ENCODE measurements around the gene GPR39. TPM values are rescaled to one million over a fixed set of nuclear protein-coding genes. Genes with fewer than 3 reads are reported as not detected.

GPR39 gene
- polyA plus RNA-seq, 1 donor from 2014 or later: 1.1 TPM

- H3K4me3 ChIP-seq (ENCODE audit: low read length): no peak overlapping the region
- H2AFZ ChIP-seq (ENCODE audit: low read depth, low read length): no peak overlapping the region
- no peak overlapping the region for H3K27ac ChIP-seq (ENCODE audit: low read length)
- H3K36me3 ChIP-seq (ENCODE audit: insufficient read depth, low read length): no peaks in the 10 kb centered on the region
- no peak overlapping the region for H3K4me2 ChIP-seq (ENCODE audit: low read length)
- no peaks in the 10 kb centered on the region for H3K27me3 ChIP-seq (ENCODE audit: insufficient read depth, low read depth, low read length)
- no peaks in the 10 kb centered on the region for H4K20me1 ChIP-seq (ENCODE audit: insufficient read depth)
- H3K9ac ChIP-seq (ENCODE audit: low read length): no peak overlapping the region
- H3K79me2 ChIP-seq (replicated peaks; ENCODE audit: insufficient read depth, low read length): no peaks in the 10 kb centered on the region
- no peaks in the 10 kb centered on the region for H3F3A ChIP-seq (ENCODE audit: insufficient read depth, low read length, poor library complexity, severe bottlenecking)
- TF ChIP-seq EP300 (conservative IDR thresholded peaks at IDR 0.05; ENCODE audit: poor library complexity, severe bottlenecking) (no peak), CTCF (IDR thresholded peaks at IDR 0.05; ENCODE audit: poor library complexity, severe bottlenecking) (no peak), POLR2AphosphoS5 (IDR thresholded peaks at IDR 0.05) (no peak), EZH2 (IDR thresholded peaks at IDR 0.05; ENCODE audit: borderline replicate concordance, insufficient read depth, low read length, poor library complexity, severe bottlenecking) (no peak), MXI1 (conservative IDR thresholded peaks at IDR 0.05; ENCODE audit: poor library complexity, severe bottlenecking) (no peak), RAD21 (conservative IDR thresholded peaks at IDR 0.05) (no peak), REST (IDR thresholded peaks at IDR 0.05; ENCODE audit: borderline replicate concordance) (no peak), SMC3 (conservative IDR thresholded peaks at IDR 0.05; ENCODE audit: poor library complexity) (no peak)
- no peaks in the 10 kb centered on the region for H3K9me2 ChIP-seq (ENCODE audit: insufficient read depth, low read length)
- H3K9me3 ChIP-seq (ENCODE audit: low read length): no peaks in the 10 kb centered on the region
Measured at GRCh38 chr2:132609101-132609890, 192.7 kb downstream of the GPR39 start.

GRCh38 chr2:132611719-132612118 is 195.1 kb downstream of the GPR39 start:
- Histone ChIP-seq H4K20me1 (ENCODE audit: insufficient read depth) (no peaks in the 10 kb centered on the region), H3K79me2 (replicated peaks; ENCODE audit: insufficient read depth, low read length) (no peaks in the 10 kb centered on the region), H3K4me2 (ENCODE audit: low read length) (no peak overlapping the region), H2AFZ (ENCODE audit: low read depth, low read length) (no peak overlapping the region), H3F3A (ENCODE audit: insufficient read depth, low read length, poor library complexity, severe bottlenecking) (no peaks in the 10 kb centered on the region), H3K27me3 (ENCODE audit: insufficient read depth, low read depth, low read length) (no peaks in the 10 kb centered on the region), H3K27ac (ENCODE audit: low read length) (no peak overlapping the region), H3K9ac (ENCODE audit: low read length) (no peak overlapping the region), H3K4me3 (ENCODE audit: low read length) (no peak overlapping the region), H3K9me3 (ENCODE audit: low read length) (no peaks in the 10 kb centered on the region), H3K9me2 (ENCODE audit: insufficient read depth, low read length) (no peaks in the 10 kb centered on the region), H3K36me3 (ENCODE audit: insufficient read depth, low read length) (no peaks in the 10 kb centered on the region)
- no peak for TF ChIP-seq MXI1 (conservative IDR thresholded peaks at IDR 0.05; ENCODE audit: poor library complexity, severe bottlenecking)
- no peak for TF ChIP-seq REST (IDR thresholded peaks at IDR 0.05; ENCODE audit: borderline replicate concordance)
- TF ChIP-seq TAF1 (IDR thresholded peaks at IDR 0.05; ENCODE audit: low read depth): no peak
- no peak for TF ChIP-seq POLR2AphosphoS5 (IDR thresholded peaks at IDR 0.05)
- TF ChIP-seq EP300 (conservative IDR thresholded peaks at IDR 0.05; ENCODE audit: poor library complexity, severe bottlenecking): no peak
- no peak for TF ChIP-seq EZH2 (IDR thresholded peaks at IDR 0.05; ENCODE audit: borderline replicate concordance, insufficient read depth, low read length, poor library complexity, severe bottlenecking)
- no peak for TF ChIP-seq SMC3 (conservative IDR thresholded peaks at IDR 0.05; ENCODE audit: poor library complexity)
- TF ChIP-seq CTCF (IDR thresholded peaks at IDR 0.05; ENCODE audit: poor library complexity, severe bottlenecking): no peak
- no peak for TF ChIP-seq RAD21 (conservative IDR thresholded peaks at IDR 0.05)
